C4-2B (cell line): ENCODE measurements around the gene GUCA1A.

Experiments
- ZFX ChIP-seq: fragments of 450-650 bp; IDR thresholded peaks from 2 replicates; pipeline ENCODE4 v1.6.1; 2017
- TF ChIP-seq, protein P1 (sequence below): fragments of 450-650 bp; conservative IDR thresholded peaks from 2 replicates; pipeline ENCODE4 v1.5.1; 2017; ENCODE audit warnings: mild to moderate bottlenecking

DNA sequence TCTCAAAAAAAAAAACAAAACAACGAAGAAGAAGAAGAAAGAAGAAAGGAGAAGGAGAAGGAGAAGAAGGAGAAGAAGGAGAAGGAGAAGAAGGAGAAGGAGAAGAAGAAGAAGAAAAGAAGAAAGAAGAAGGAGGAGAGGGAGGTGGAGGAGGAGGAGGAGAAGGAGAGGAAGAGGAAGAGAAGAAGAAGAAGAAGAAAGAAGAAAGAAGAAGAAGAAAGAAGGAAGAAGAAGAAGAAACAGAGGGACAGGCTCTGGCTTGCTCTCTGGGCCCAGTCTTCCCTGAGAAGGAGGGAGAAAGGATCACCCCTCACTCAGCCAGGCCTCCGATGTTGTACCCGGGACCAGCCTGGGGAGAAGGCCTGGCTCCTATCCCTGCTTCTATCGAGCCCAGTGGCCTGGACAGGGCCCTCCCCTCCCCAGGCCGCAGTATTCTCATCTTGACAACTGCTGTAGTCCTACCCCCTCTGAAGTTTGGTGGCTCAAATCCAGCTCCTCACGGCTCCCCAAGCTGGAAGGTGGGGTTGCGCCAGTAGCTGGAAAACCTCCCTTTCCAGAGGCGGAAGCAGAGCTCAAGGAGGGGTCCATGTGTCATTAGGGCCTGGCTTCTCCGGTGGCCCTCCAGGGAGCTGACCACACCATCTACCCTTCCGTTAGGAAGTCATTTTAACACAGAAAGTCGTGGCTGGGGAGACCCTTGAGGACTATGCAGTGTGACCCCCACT lies 49.6 kb upstream of the GUCA1A start:
- TF ChIP-seq, protein P1, sequence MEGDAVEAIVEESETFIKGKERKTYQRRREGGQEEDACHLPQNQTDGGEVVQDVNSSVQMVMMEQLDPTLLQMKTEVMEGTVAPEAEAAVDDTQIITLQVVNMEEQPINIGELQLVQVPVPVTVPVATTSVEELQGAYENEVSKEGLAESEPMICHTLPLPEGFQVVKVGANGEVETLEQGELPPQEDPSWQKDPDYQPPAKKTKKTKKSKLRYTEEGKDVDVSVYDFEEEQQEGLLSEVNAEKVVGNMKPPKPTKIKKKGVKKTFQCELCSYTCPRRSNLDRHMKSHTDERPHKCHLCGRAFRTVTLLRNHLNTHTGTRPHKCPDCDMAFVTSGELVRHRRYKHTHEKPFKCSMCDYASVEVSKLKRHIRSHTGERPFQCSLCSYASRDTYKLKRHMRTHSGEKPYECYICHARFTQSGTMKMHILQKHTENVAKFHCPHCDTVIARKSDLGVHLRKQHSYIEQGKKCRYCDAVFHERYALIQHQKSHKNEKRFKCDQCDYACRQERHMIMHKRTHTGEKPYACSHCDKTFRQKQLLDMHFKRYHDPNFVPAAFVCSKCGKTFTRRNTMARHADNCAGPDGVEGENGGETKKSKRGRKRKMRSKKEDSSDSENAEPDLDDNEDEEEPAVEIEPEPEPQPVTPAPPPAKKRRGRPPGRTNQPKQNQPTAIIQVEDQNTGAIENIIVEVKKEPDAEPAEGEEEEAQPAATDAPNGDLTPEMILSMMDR = no peak
- no peak for TF ChIP-seq ZFX
